H1 (cell line): ENCODE data around the gene FOXF1. TPM values are rescaled to one million over a fixed set of nuclear protein-coding genes. Genes with fewer than 3 reads are reported as not detected.

Source experiments
- CTCF ChIA-PET: fragments of 300-600 bp; sonication (Branson Sonifier 250); formaldehyde crosslinking; loops from one replicate; lab custom pipeline; 2021; ENCODE audit not compliant: partially characterized antibody; lab: Charles Lee
- POLR2A ChIA-PET: fragments of 300-600 bp; sonication (Branson Sonifier 250); formaldehyde crosslinking; loops from one replicate; lab custom pipeline; 2021; ENCODE audit warnings: inconsistent platforms; ENCODE audit not compliant: partially characterized antibody; lab: Charles Lee
- DNase-seq, 2 experiments: peaks; one replicate each; pipeline versions ENCODE4 v3.0.0 to v3.0.0-alpha.2; 2010 to 2022; ENCODE audit warnings: low spot score in 2 of 2, low read depth in 1 of 2, mixed read lengths in 1 of 2
- FAIRE-seq: peaks from 2 replicates; lab custom pipeline; 2011; peaks lifted over from hg19 to GRCh38; lab: Jason Lieb, UNC
- H2AFZ ChIP-seq: 2 replicates; pipeline ENCODE4 v1.8.1; 2012; ENCODE audit warnings: low read length, inconsistent platforms
- H2AK5ac ChIP-seq: 2 replicates; pipeline ENCODE4 v1.6.1; 2013; ENCODE audit warnings: low read depth, low read length
- H2BK120ac ChIP-seq: replicated peaks from 2 replicates; pipeline ENCODE3; 2013; ENCODE audit warnings: low read depth, low read length, inconsistent platforms
- H2BK12ac ChIP-seq: 2 replicates; pipeline ENCODE4 v1.6.1; 2013; ENCODE audit warnings: low read depth, low read length
- H2BK15ac ChIP-seq: 2 replicates; pipeline ENCODE4 v1.6.1; 2013; ENCODE audit warnings: low read length
- H2BK20ac ChIP-seq: 2 replicates; pipeline ENCODE4 v1.6.1; 2013; ENCODE audit warnings: low read length
- H2BK5ac ChIP-seq: 2 replicates; pipeline ENCODE4 v1.6.1; 2013; ENCODE audit warnings: low read depth, low read length
- H3K14ac ChIP-seq: 2 replicates; pipeline ENCODE4 v1.6.1; 2013; ENCODE audit warnings: inconsistent platforms; ENCODE audit not compliant: insufficient read length
- H3K18ac ChIP-seq: 2 replicates; pipeline ENCODE4 v1.6.1; 2013; ENCODE audit warnings: low read length; ENCODE audit errors: extremely low read depth
- H3K23ac ChIP-seq: 2 replicates; pipeline ENCODE4 v1.6.1; 2013; ENCODE audit warnings: inconsistent platforms; ENCODE audit not compliant: insufficient read length
- H3K23me2 ChIP-seq: 2 replicates; pipeline ENCODE4 v1.6.1; 2013; ENCODE audit warnings: low read depth, low read length
- H3K27ac ChIP-seq: 2 replicates; pipeline ENCODE4 v1.6.1; 2011; ENCODE audit warnings: low read depth, low read length, inconsistent platforms
- H3K27me3 ChIP-seq, 4 experiments: replicated peaks in 1 of 4; 1 replicate in 1 of 4; 2 replicates in 3 of 4; pipeline versions ENCODE4 v1.6.1 to v1.8.1; 2011 to 2013; ENCODE audit warnings: low read length in 3 of 4, mild to moderate bottlenecking in 3 of 4, inconsistent platforms in 2 of 4, mixed read lengths in 2 of 4, moderate library complexity in 1 of 4; ENCODE audit not compliant: control insufficient read depth in 3 of 4, insufficient read depth in 3 of 4; ENCODE audit errors: extremely low read depth in 1 of 4
- H3K36me3 ChIP-seq, 4 experiments: 2 replicates each; pipeline versions ENCODE4 v1.6.1 to v1.8.1; 2011 to 2013; ENCODE audit warnings: mild to moderate bottlenecking in 4 of 4, low read length in 3 of 4, moderate library complexity in 2 of 4, control low read depth in 1 of 4, inconsistent platforms in 1 of 4; ENCODE audit not compliant: insufficient read depth in 4 of 4, control insufficient read depth in 2 of 4
- H3K4ac ChIP-seq: replicated peaks from 2 replicates; pipeline ENCODE3; 2013; ENCODE audit warnings: low read length, low read depth, mixed read lengths, inconsistent platforms; ENCODE audit not compliant: insufficient read length
- H3K4me1 ChIP-seq, 4 experiments: replicated peaks in 1 of 4; 1 replicate in 1 of 4; 2 replicates in 3 of 4; pipeline versions ENCODE4 v1.6.1 to v1.8.1; 2011 to 2013; ENCODE audit warnings: low read length in 3 of 4, inconsistent platforms in 2 of 4, mixed read lengths in 1 of 4; ENCODE audit not compliant: insufficient read depth in 4 of 4, control insufficient read depth in 3 of 4
- H3K4me2 ChIP-seq, 2 experiments: 2 replicates each; pipeline versions ENCODE4 v1.6.1 to v1.8.1; 2011 to 2013; ENCODE audit warnings: low read depth in 2 of 2, low read length in 2 of 2, control low read depth in 1 of 2, inconsistent platforms in 1 of 2, mild to moderate bottlenecking in 1 of 2; ENCODE audit not compliant: insufficient read depth in 1 of 2
- H3K4me3 ChIP-seq, 4 experiments: fragments of 200-600, 300-600 bp in 1 of 4; sonication (generic), shearing (Covaris generic), sonication (Bioruptor Twin) in 1 of 4; 2 replicates each; pipeline versions ENCODE4 v1.5.1 to v1.8.1; 2011 to 2016; ENCODE audit warnings: low read length in 4 of 4, low read depth in 3 of 4, control low read depth in 2 of 4, inconsistent platforms in 2 of 4, mild to moderate bottlenecking in 2 of 4, mixed read lengths in 1 of 4, moderate library complexity in 1 of 4; ENCODE audit not compliant: insufficient read depth in 2 of 4; ENCODE audit errors: extremely low read depth in 1 of 4
- H3K56ac ChIP-seq: replicated peaks from 2 replicates; pipeline ENCODE3; 2013; ENCODE audit warnings: low read depth, mild to moderate bottlenecking, mixed read lengths, low read length, inconsistent platforms; ENCODE audit not compliant: insufficient read length
- H3K79me1 ChIP-seq: 2 replicates; pipeline ENCODE4 v1.6.1; 2013; ENCODE audit warnings: low read depth, low read length, control low read depth
- H3K79me2 ChIP-seq, 2 experiments: 2 replicates each; pipeline versions ENCODE4 v1.6.1 to v1.8.1; 2012 to 2013; ENCODE audit warnings: low read length in 2 of 2, mild to moderate bottlenecking in 2 of 2, inconsistent platforms in 1 of 2; ENCODE audit not compliant: insufficient read depth in 2 of 2, control insufficient read depth in 1 of 2
- H3K9ac ChIP-seq, 4 experiments: replicated peaks in 1 of 4; 1 replicate in 1 of 4; 2 replicates in 3 of 4; pipeline versions ENCODE4 v1.6.1 to v1.8.1; 2011 to 2013; ENCODE audit warnings: low read depth in 3 of 4, low read length in 3 of 4, control low read depth in 2 of 4, mild to moderate bottlenecking in 2 of 4, moderate library complexity in 2 of 4, inconsistent platforms in 1 of 4; ENCODE audit errors: extremely low read depth in 1 of 4
- H3K9me3 ChIP-seq, 2 experiments: 2 replicates each; pipeline versions ENCODE4 v1.6.1 to v1.8.1; 2012 to 2013; ENCODE audit warnings: mild to moderate bottlenecking in 2 of 2, moderate library complexity in 2 of 2, control low read depth in 1 of 2, inconsistent platforms in 1 of 2, low read depth in 1 of 2, low read length in 1 of 2, mixed read lengths in 1 of 2; ENCODE audit not compliant: insufficient read depth in 2 of 2
- H4K20me1 ChIP-seq, 2 experiments: replicated peaks in 1 of 2; 2 replicates each; pipeline versions ENCODE3 to v1.8.1; 2011 to 2013; ENCODE audit warnings: inconsistent platforms in 2 of 2, low read length in 2 of 2, mild to moderate bottlenecking in 1 of 2; ENCODE audit not compliant: insufficient read depth in 2 of 2, control insufficient read depth in 1 of 2
- H4K5ac ChIP-seq: 2 replicates; pipeline ENCODE4 v1.6.1; 2013; ENCODE audit warnings: low read length, low read depth, mixed read lengths, inconsistent platforms; ENCODE audit not compliant: insufficient read length
- H4K8ac ChIP-seq: 2 replicates; pipeline ENCODE4 v1.8.0; 2013; ENCODE audit warnings: mild to moderate bottlenecking, moderate library complexity, low read length, inconsistent platforms; ENCODE audit not compliant: insufficient read depth; ENCODE audit errors: extremely low read depth
- H4K91ac ChIP-seq: replicated peaks from 2 replicates; pipeline ENCODE3; 2013; ENCODE audit warnings: low read length, mixed read lengths, inconsistent platforms; ENCODE audit not compliant: insufficient read length
- ATF3 ChIP-seq: IDR thresholded peaks from 2 replicates; pipeline ENCODE4 v1.6.1; 2011; ENCODE audit warnings: low read depth, mild to moderate bottlenecking, low read length; ENCODE audit not compliant: insufficient read depth
- BACH1 ChIP-seq: IDR thresholded peaks from 2 replicates; pipeline ENCODE4 v1.6.1; 2012; ENCODE audit warnings: low read length, improper control_type of control experiment
- HDAC2 ChIP-seq, 2 experiments: fragments of 300-600 bp in 1 of 2; sonication (generic) in 1 of 2; IDR thresholded peaks; 2 replicates each; pipeline ENCODE4 v1.6.1; 2011 to 2012; ENCODE audit warnings: low read depth in 2 of 2, low read length in 2 of 2, mild to moderate bottlenecking in 2 of 2, moderate library complexity in 2 of 2, borderline replicate concordance in 1 of 2, inconsistent platforms in 1 of 2
- KDM1A ChIP-seq: fragments of 200-600, 300-600 bp; sonication (generic); IDR thresholded peaks from 2 replicates; pipeline ENCODE4 v1.7.1; 2016; ENCODE audit warnings: mild to moderate bottlenecking, low read length, borderline replicate concordance
- RNF2 ChIP-seq: fragments of 200-900, 300-1000 bp; sonication (generic); IDR thresholded peaks from 2 replicates; pipeline ENCODE4 v1.7.1; 2016; ENCODE audit warnings: borderline replicate concordance, low read depth, mild to moderate bottlenecking, antibody characterized with exemption, low read length; ENCODE audit not compliant: poor library complexity, severe bottlenecking; ENCODE audit errors: missing control alignments
- WGBS, 2 experiments: shearing (Covaris generic) in 1 of 2; methylation state at CpG; one replicate each; pipeline versions ENCODE4 v1.1.6 to v1.1.7; 2013 to 2015; ENCODE audit warnings: low lambda C conversion rate in 2 of 2, mixed read lengths in 2 of 2, inconsistent platforms in 1 of 2, low coverage in 1 of 2, missing lambda C conversion rate in 1 of 2; ENCODE audit not compliant: insufficient replicate concordance in 2 of 2, insufficient coverage in 1 of 2, insufficient read length in 1 of 2; ENCODE audit errors: extremely low coverage in 1 of 2, missing lambda C conversion rate in 1 of 2; 5-methylcytosine and 5-hydroxymethylcytosine counted together
- polyA plus RNA-seq, 7 experiments: library from polyadenylated mRNA; depleted of rRNA in 3 of 7; stranded (reverse) in 5 of 7; unstranded in 2 of 7; fragments of >200 nt in 5 of 7; fragments of 200-250 nt in 2 of 7; gene quantifications; 1 replicate in 5 of 7; 2 replicates in 1 of 7; 4 replicates in 1 of 7; pipeline versions ENCODE4 v1.2.1 to v1.2.3, GENCODE V29; 2011 to 2013; ENCODE audit warnings: missing spikeins in 2 of 7, mixed read lengths in 2 of 7
- total RNA-seq: library from RNA; stranded (reverse); fragmentation: NEBNext Ultra II Directional; extraction: Animal tissue kit (Norgen Biotek cat#: 25700); gene quantifications from 2 replicates; pipeline ENCODE4 v1.2.1, GENCODE V29; 2021

FOXF1 gene
- total and polyA plus RNA-seq, 2 of the 8 experiments (the other 6 are each of a cell fraction or from before 2014, with no cell fraction given): 0.02 TPM; not detected in 1

GRCh38 chr16:86500708-86501510 lies 9.4 kb upstream of the FOXF1 start:
- ChIA-PET POLR2A (interaction anchor here (1.1 to 1.5 kb wide), 2 partner anchors 12 to 15 kb away, joined by 3 to 4 read pairs; no protein-coding TSS in a partner anchor), CTCF (interaction anchor here (0.6 to 2.1 kb wide), 5 partner anchors 11 to 428 kb away, joined by 3 to 16 read pairs (median 3); no protein-coding TSS in a partner anchor)
- Histone ChIP-seq H3K79me1 (peaks cover 2% of the 10 kb centered on the region), H4K5ac (no peak overlapping the region), H3K27me3 (peaks cover 98 to 100% (median 99%) of the 10 kb centered on the region in 4 experiments), H3K79me2 (no peaks in the 10 kb centered on the region), H3K4me3 (no peak overlapping the region), H3K9me3 (no peaks in the 10 kb centered on the region; a peak in 1 of 4 replicates), H3K27ac (no peak overlapping the region), H2BK20ac (0 out of 2 replicates have a peak overlapping the region, but pooled peaks have one; percentile 72), H2BK15ac (peak overlapping the region; percentile 92; the same call in 1 of the 2 replicates), H3K9ac (0 out of 7 replicates have a peak overlapping the region, but pooled peaks of 1 of the 4 experiments have one; percentile 21), H3K4me2 (peak overlapping the region in 1 of 2 experiments; percentile 29; a peak in 1 of 4 replicates), H3K36me3 (peaks cover 0 to 4% (median 0%) of the 10 kb centered on the region in 4 experiments; a peak in 1 of 8 replicates), H3K4me1 (peaks cover 0 to 19% (median 12%) of the 10 kb centered on the region in 4 experiments; a peak in 6 of 7 replicates), H4K20me1 (peaks cover 40 to 45% of the 10 kb centered on the region in 2 experiments), H4K91ac (no peak overlapping the region), H3K4ac (no peak overlapping the region), H3K23me2 (no peaks in the 10 kb centered on the region; the same call in 1 of the 2 replicates), H4K8ac (no peak overlapping the region), H3K23ac (no peak overlapping the region), H2BK120ac (no peak overlapping the region), H3K14ac (no peak overlapping the region), H3K18ac (no peak overlapping the region), H2AFZ (no peak overlapping the region), H2BK5ac (no peak overlapping the region), H2BK12ac (peak overlapping the region; percentile 27; the same call in 1 of the 2 replicates), H2AK5ac (0 out of 2 replicates have a peak overlapping the region, but pooled peaks have one; percentile 53), H3K56ac (no peak overlapping the region)
- no peak for DNase-seq
- TF ChIP-seq HDAC2 (IDR thresholded peaks at IDR 0.05; ENCODE audit: borderline replicate concordance in 1 of 2, low read depth in 2 of 2, low read length in 2 of 2) (0 out of 4 replicates have a peak, but pooled peaks of 1 of the 2 experiments have one; percentile 27), KDM1A (peak; percentile 82; the same call in 1 of the 2 replicates), BACH1 (no peak), RNF2 (peak; percentile 28), ATF3 (no peak)
- FAIRE-seq: no peak
- WGBS, 2 experiments: 14% methylated on average over 12 of the region's 13 CpGs; no CpG with 5 or more reads in 1 of the 2 experiments
